Stimulated activated CD8-positive, alpha-beta memory T cell treated with anti-CD3 and anti-CD28 coated beads, Interleukin-2, amount 100 ng/mL, for 1 hour (primary cell): ENCODE data around the gene DUX4.
"Not testable (repeated sequence)": the region's sequence is repeated elsewhere in the genome, so short reads cannot be mapped to it uniquely, and the experiment has no call there.

Experiments
- DNase-seq, 2 donors: peaks; one replicate each; pipeline ENCODE4 v3.0.0-alpha.2; 2020; ENCODE audit warnings: low read depth in 2 of 2

The DUX4 gene

DNA sequence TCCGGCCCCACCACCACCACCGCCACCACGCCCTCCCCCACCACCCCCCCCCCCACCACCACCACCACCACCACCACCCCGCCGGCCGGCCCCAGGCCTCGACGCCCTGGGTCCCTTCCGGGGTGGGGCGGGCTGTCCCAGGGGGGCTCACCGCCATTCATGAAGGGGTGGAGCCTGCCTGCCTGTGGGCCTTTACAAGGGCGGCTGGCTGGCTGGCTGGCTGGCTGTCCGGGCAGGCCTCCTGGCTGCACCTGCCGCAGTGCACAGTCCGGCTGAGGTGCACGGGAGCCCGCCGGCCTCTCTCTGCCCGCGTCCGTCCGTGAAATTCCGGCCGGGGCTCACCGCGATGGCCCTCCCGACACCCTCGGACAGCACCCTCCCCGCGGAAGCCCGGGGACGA is at the start of gene DUX4:
Gene DUX4, plus strand, starts transcription at position 347 of the 400 bp plus-strand sequence. Its CDS starts 0 bp downstream, at position 347.
- not testable (repeated sequence) for DNase-seq

DNA sequence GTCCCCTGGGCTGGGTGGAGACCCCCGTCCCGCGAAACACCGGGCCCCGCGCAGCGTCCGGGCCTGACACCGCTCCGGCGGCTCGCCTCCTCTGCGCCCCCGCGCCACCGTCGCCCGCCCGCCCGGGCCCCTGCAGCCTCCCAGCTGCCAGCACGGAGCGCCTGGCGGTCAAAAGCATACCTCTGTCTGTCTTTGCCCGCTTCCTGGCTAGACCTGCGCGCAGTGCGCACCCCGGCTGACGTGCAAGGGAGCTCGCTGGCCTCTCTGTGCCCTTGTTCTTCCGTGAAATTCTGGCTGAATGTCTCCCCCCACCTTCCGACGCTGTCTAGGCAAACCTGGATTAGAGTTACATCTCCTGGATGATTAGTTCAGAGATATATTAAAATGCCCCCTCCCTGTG is 1.9 kb downstream of the DUX4 start:
- not testable (repeated sequence) for DNase-seq

DNA sequence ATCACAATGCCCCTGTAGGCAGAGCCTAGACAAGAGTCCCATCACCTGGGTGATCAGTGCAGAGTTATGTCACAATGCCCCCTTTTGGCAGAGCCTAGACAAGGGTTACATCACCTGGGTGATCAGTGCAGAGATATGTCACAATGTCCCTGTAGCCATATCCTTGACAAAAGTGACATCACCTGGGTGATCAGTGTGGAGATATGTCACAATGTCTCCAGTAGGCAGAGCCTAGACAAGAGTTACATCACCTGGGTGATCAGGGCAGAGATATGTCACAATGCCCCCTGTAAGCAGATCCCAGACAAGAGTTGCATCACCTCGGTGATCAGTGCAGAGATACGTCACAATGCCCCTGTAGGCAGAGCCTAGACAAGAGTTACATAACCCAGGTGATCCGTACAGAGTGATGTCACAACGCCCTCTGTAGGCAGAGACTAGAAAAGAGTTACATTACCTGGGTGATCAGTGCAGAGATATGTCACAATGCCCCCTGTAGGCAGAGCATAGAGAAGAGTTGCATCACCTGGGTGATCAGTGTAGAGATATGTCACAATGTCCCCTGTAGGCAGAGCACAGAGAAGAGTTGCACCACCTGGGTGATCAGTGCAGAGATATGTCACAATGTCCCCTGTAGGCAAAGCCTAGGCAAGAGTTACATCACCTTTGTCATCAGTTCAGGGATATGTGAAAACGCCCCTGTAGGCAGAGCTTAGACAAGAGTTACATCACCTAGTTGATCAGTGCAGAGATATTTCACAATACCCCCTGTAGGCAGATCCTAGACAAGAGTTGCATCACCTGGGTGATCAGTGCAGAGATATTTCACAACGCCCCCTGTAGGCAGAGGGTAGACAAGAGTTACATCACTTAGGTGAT is 4.4 kb downstream of the DUX4 start:
- DNase-seq, result not testable (repeated sequence)

DNA sequence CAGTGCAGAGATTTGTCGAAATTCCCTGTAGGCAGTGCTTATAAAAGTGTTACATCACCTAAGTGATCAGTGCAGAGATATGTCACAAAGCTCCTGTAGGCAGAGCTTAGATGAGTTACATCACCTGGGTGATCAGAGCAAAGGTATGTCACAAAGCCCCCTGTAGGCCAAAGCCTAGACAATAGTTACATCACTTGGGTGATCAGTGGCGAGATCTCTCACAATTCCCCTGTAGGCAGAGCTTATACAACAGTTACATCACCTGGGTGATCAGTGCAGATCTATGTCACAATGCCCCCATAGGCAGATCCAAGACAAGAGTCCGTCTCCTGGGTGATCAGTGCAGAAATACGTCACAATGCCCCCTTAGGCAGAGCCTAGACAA is 5.0 kb downstream of the DUX4 start:
- not testable (repeated sequence) for DNase-seq

DNA sequence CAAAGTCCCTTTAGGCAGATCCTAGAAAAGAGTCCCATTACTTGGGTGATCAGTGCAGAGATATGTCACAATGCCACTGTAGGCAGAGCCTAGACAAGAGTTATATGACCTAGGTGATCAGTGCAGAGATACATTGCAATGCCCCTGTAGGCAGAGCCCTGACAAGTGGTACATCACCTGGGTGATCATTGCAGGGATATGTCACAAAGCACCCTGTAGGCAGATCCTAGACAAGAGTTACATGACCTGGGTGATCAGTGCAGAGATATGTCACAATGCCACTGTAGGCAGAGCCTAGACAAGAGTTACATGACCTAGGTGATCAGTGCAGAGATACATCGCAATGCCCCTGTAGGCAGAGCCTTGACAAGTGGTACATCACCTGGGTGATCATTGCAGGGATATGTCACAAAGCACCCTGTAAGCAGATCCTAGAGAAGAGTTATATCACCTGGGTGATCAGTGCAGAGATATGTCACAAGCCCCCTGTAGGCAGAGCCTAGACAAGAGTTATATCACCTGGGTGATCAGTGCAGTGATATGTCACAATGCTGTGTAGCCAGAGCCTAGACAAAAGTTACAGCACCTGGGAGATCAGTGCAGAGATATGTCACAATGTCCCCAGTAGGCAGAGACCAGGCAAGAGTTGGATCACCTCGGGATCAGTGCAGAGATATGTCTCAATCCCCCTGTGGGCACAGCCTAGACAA is 5.6 kb downstream of the DUX4 start:
- DNase-seq, result not testable (repeated sequence)

DNA sequence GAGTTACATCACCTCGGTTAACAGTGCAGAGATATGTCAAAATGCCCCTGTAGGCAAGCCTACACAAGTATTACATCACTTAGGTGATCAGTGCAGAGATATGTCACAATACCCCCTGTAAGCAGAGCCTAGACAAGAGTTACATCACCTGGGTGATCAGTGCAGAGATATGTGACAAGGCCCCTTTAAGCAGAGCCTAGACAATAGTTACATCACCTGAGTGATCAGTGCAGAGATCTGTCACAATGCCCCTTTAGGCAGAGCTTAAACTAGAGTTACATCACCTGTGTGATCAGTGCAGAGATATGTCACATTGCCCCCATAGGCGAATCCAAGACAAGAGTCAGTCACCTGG is 6.1 kb downstream of the DUX4 start:
- DNase-seq, result not testable (repeated sequence)

DNA sequence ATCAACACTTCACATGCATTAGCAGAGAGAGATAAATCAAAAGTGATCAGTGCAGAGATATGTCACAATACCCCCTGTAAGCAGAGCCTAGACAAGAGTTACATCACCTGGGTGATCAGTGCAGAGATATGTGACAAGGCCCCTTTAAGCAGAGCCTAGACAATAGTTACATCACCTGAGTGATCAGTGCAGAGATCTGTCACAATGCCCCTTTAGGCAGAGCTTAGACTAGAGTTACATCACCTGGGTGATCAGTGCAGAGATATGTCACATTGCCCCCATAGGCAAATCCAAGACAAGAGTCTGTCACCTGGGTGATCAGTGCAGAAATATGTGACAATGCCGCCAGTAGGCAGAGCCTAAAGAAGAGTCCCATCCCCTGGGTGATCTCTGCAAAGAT is 7.4 kb downstream of the DUX4 start:
- DNase-seq, result not testable (repeated sequence)

DNA sequence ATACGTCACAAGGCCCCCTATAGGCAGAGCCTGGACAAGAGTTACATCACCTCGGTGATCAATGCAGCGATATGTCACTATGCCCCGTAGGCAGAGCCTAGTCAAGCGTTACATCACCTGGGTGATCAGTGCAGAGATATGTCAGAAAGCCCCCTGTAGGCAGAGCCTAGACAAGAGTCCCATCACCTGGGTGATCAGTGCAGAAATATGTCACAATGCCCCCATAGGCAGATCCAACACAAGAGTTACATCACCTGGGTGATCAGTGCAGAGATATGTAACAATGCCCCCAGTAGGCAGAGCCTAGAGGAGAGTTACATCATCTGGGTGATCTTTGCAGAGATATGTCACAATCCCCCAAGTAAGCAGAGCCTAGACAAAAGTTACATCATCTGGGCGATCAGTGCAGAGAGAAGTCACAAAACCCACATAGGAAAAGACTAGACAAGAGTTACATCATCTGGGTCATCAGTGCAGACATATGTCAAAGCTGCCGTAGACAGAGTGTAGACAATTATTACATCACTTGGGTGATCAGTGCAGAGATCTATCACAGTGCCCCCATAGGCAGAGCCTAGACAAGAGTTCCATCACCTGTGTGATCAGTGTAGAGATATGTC is 8.0 kb downstream of the DUX4 start:
- not testable (repeated sequence) for DNase-seq

DNA sequence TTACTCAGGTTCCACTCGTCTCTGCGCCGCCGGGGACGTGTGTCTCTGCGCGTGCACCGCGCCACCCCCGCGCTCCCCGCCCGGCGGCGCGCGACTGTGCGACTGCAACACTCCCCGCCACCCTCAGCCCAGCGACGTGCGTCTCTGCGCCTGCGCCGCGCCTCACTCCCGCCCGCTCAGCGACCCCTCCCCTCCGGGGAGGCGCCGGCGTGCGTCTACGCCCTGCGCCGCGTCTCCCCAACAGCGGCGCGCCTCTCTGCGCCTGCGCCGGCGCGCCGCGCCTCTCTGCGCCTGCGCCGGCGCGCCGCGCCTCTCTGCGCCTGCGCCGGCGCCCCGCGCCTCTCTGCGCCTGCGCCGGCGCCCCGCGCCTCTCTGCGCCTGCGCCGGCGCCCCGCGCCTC is 29.9 kb downstream of the DUX4 start:
- not testable (repeated sequence) for DNase-seq
